ENCODE measurements around the gene CHRNA4. TPM values are rescaled to one million over a fixed set of nuclear protein-coding genes. Genes with fewer than 3 reads are reported as not detected.

CHRNA4 gene
- total RNA-seq, 1 experiment from 2014 or later = not detected

- Histone ChIP-seq H3K36me3 (no peaks in the 10 kb centered on the region), H3K4me3 (no peak overlapping the region), H3K9me3 (no peaks in the 10 kb centered on the region), H3K27me3 (peaks cover 44% of the 10 kb centered on the region)
- DNase-seq = no peak
Measured at GRCh38 chr20:63372971-63373885, 12.1 kb upstream of the CHRNA4 start.

DNA sequence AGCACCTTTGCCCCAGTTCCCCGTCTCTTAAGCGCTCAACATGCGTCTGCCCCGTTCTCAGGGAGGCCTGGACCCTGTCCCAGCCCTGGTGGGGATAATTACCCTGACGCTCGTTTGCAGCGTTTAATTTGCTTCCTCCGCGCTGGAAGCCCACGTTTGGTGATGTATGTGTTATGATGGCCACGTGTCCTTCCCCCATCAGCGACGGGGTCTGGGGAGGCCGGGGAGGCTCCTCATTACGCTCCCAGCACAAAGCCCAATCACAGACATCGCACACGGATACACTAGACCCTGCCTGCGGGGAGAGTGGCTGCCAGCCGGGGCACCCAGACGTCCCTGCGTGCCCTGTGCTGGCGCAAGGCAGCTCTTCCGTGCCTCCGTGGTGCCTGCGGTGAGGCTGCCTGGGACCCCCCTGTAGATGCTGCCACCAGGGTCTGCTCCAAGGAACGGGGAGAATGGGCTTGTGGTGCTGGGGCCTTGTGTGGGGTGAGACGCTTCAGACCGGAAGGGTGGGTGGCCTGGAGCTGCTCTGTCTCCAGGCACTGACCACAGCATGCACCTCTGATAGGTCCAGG is 10.2 kb upstream of the CHRNA4 start:
- peaks cover 38% of the 10 kb centered on the region for H3K27me3 ChIP-seq
- H3K4me3 ChIP-seq = no peak overlapping the region
- no peaks in the 10 kb centered on the region for H3K9me3 ChIP-seq
- DNase-seq = no peak
- no peaks in the 10 kb centered on the region for H3K36me3 ChIP-seq

DNA sequence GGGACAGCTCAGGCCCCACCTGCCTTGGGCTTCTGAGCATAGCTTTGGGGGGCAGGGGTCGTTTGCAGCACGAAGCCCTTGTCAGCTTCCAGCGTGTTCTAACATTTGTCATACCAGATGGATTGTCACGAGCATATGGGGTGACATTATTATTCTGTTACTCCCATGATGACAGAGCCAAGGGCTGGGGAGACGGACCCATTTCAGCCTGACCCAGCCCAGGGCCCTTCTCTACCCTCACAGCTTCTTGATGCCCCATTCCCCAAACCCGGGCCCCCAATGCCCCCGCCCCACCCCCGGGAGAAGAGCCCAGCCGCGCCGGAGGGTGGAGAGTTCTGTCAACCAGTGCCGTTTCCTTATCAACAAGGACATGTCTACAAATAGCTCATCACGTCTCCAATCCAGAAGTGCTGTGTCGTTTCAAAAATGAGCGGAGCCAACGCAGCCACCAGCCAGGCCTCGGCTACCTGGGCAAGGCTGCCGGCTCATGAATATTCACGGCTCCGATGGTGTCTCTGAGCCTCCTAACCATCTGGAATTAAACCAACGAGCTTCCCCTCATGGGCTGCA is 9.6 kb upstream of the CHRNA4 start:
- Histone ChIP-seq H3K36me3 (no peaks in the 10 kb centered on the region), H3K9me3 (no peaks in the 10 kb centered on the region), H3K27me3 (peaks cover 34% of the 10 kb centered on the region), H3K4me3 (no peak overlapping the region)
- DNase-seq = no peak

DNA sequence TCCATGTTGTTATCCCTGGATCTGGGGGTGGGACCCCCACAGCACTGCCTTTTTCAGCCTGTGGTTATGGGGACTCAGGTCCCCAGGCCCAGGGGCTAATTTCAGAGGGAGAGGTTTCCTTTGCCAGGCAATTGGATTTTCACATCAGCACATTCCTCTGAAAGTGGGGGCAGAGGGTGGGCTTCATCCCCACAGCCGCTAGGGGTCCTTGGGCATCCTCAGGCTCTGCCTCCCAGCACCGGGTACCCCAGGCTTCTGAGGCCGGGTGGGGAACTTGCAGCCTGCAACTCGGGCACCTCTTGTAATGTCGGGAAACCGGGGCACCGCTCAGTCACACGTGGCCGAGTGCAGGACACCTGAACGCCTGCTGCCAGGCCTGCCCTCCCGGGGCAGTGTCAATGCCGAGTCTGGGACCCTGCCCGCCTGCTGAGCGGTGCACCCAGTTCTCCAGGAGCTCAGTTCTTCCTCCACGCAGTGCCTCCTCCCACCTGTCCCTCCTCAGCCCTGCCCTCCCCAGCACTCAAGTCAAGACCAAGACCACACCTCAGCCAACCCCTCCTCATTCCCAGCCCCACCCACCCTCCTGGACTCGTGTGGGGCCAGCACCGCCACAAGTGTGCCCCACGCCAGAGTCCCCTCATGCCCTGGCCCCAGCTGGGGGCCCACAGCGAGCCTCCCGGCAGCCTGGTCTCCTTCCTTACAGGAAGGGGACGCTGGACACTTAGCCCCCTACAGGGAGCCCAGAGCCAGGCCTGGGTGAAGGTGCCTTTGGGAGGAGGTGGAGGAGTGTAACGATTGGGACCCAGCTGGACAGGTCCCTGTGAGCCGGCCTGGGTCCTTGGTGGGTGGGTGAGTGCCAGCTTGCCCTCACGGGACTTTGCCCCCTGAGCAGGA is 8.8 kb upstream of the CHRNA4 start:
- H3K36me3 ChIP-seq = no peaks in the 10 kb centered on the region
- no peak overlapping the region for H3K4me3 ChIP-seq
- DNase-seq = no peak
- H3K27me3 ChIP-seq = peaks cover 34% of the 10 kb centered on the region
- H3K9me3 ChIP-seq = no peaks in the 10 kb centered on the region

GRCh38 chr20:63369024-63369530 is 7.9 kb upstream of the CHRNA4 start:
- no peaks in the 10 kb centered on the region for H3K36me3 ChIP-seq
- DNase-seq = no peak
- no peaks in the 10 kb centered on the region for H3K9me3 ChIP-seq
- peaks cover 25% of the 10 kb centered on the region for H3K27me3 ChIP-seq
- no peak overlapping the region for H3K4me3 ChIP-seq

- H3K27me3 ChIP-seq = peaks cover 17% of the 10 kb centered on the region
- no peak overlapping the region for H3K4me3 ChIP-seq
- no peaks in the 10 kb centered on the region for H3K36me3 ChIP-seq
- H3K9me3 ChIP-seq = no peaks in the 10 kb centered on the region
- DNase-seq = no peak
Measured at GRCh38 chr20:63368151-63368550, 7.0 kb upstream of the CHRNA4 start.

DNA sequence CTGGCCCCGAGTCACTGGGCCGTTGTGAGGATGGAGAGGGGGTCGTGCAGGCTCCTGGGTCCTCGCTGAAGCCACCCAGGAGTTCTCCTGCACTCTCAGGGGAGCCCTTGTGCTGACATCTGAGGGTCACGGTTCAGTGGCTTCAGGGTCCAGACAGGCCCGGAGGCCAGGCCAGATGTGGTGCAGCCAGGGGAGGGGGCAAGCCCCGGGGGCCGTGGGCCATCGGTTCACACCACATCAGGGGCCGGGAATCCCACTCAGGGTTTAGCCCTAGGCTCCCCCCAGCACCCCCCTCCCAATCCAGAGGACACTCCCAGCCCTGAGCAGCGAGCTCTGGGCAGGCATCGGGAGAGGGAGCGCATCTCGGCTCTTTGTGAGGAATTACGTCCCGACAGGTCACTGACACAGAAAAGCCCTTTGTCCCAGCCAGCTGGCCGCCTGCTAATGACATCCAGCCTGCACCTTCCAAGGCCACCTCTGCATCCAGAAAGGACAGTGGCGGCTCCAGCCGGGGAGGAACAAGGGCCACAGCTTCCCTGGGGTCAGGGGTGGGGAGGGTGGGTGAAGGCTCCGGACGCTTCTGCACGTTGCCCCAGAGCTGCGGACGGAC is 6.4 kb upstream of the CHRNA4 start:
- H3K27me3 ChIP-seq = peaks cover 11% of the 10 kb centered on the region
- H3K4me3 ChIP-seq = no peak overlapping the region
- no peak for DNase-seq
- no peaks in the 10 kb centered on the region for H3K36me3 ChIP-seq
- H3K9me3 ChIP-seq = no peaks in the 10 kb centered on the region

DNA sequence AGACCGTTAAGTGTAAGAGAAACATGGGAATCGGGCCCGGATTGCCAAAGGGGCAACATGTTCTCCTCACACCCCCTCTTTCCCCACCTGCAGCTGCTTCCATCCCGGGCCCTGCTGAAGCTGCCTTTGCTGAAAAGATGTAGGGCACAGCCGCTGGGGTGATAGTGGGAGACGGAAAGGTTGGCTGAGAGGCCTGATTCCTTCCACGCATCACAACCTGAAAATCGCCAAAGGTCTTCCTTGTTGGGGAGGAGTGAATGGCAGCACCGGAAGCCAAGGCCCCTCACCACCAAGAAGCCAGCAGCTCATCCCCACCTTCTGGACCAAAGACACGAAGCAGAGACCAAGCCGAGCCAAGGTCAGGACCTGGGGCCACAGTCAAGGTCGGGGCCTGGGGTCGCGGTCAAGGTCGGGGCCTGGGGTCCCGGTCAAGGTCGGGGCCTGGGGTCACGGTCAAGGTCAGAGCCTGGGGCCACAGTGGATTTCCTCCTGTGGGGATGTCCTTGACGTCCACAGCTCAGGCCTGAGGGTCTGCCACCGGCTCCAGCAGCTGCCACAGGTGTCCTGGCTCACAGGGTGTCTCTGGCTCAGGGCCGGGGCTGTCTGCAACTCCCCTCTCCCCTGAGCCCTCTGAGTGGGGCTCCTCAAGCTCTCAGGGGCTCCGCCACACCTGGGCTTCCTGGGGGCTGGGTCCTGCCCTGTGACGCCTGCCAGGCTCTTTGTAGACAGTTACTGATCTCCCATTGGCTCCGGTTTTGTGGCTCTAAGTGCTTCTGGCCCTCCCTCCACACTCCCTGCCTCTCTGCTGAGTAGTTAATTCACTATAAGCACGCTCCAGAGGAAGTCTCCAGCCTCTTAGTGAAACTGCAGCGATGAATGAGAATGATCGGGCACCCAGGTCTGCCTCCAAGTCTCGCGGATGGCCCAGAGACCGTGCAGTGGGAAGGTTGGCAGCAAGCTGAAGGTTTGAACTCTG is 5.5 kb upstream of the CHRNA4 start:
- H3K36me3 ChIP-seq = no peaks in the 10 kb centered on the region
- no peak for DNase-seq
- H3K9me3 ChIP-seq = no peaks in the 10 kb centered on the region
- peaks cover 8% of the 10 kb centered on the region for H3K27me3 ChIP-seq
- H3K4me3 ChIP-seq = no peak overlapping the region

DNA sequence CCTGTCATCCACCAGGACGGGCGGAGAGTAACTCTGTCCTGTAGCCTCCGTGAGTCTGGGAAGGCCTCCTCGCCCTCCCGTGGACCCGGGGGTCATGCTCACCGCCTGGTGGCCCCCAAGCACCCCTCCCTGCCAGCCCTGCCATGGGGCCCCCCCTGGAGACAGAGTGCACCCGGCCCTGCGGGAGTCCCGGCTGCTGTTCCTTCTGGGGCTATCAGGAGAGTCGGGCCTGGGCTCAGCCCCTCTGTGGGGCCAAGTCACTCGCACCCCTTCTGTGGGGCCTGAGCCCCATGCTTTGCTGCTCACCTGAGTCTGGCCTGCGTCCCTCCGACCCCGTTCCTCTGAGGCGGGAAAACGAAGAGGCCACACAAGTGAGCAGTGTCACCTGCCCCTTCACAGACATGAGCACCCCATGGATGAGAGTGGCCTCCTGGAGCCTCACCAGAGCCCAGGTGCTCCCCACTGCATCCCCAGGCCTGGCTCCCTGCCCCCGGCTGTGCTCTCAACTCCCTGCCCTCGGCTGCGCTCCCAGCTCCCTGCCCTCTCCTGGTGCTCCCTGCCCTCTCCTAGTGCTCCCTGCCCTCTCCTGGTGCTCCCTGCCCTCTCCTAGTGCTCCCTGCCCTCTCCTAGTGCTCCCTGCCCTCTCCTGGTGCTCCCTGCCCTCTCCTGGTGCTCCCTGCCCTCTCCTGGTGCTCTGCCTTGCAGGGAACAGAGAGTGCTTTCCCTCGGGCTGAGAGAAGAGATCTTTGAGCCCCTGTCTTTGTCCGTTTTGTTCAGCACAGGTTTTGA is 4.6 kb upstream of the CHRNA4 start:
- Histone ChIP-seq H3K27me3 (peaks cover 2% of the 10 kb centered on the region), H3K9me3 (no peaks in the 10 kb centered on the region), H3K4me3 (no peak overlapping the region), H3K36me3 (no peaks in the 10 kb centered on the region)
- DNase-seq = no peak

DNA sequence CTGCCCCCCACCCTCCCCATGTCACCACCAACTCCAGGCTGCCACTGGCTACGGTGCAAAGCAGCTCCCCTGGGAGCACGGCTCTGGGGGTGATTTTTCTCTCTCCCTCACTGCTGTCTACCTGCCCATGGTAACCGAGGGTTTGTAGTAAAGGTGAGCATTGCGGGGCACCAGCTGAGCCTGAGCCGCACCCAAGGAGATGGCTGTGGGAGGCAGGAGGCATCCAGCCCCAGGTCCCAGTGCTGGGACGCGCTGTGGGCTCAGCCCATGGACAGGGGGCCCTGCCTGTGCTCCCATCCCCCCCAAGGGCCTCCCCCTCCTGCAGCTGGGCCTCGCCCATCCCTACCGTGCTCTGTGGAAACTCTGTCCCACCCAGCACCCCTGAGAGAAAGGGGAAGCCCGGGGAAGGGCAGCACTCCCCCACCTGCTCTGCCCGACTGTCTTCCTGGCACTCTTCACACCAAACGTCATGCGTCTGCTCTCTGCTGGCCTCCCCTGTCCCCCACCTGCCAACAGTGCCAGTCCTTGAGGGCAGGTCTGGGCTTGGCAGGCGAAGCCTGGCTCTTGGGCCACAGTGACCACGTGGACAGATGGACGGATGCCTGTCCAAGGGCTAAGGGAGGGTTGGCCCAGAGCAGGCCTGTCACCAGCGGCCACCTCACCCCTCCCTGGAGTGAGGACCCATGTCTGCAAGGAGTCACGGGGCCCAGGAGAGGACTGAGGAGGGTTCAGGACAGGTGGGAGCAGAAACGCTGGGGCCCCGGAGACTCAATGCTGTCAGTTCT is 3.8 kb upstream of the CHRNA4 start:
- H3K27me3 ChIP-seq = peaks cover 6% of the 10 kb centered on the region
- no peak for DNase-seq
- H3K9me3 ChIP-seq = no peaks in the 10 kb centered on the region
- no peak overlapping the region for H3K4me3 ChIP-seq
- H3K36me3 ChIP-seq = no peaks in the 10 kb centered on the region

DNA sequence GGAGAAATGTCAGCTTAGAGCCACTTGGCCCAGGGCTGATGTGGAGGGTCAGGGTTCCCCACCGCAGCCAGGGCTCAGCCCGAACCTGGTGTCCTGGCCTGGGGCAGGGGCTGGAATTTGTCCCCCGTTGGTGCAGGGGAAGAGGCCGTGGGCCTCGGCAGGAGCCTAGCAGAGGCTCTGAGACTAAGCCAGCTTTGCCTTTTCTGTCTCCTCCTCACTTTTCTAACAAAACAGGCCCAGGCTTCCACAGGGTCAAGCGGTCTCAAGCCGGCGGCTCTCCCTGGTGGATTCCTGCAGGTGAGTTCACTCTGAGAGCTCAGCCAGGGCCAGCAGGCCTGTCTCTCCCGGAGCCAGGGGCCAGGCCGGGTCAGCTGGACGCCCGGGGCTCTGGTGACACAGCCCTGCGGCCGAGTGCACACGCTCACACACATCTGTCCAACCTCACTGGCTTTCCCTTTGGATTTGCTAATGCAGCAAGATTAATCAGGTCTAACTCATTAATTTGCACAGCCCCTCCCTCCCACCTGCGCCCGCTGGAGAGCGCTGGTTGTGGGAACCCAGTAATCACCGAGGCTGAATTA is 2.9 kb upstream of the CHRNA4 start:
- H3K27me3 ChIP-seq = peaks cover 6% of the 10 kb centered on the region
- no peak for DNase-seq

DNA sequence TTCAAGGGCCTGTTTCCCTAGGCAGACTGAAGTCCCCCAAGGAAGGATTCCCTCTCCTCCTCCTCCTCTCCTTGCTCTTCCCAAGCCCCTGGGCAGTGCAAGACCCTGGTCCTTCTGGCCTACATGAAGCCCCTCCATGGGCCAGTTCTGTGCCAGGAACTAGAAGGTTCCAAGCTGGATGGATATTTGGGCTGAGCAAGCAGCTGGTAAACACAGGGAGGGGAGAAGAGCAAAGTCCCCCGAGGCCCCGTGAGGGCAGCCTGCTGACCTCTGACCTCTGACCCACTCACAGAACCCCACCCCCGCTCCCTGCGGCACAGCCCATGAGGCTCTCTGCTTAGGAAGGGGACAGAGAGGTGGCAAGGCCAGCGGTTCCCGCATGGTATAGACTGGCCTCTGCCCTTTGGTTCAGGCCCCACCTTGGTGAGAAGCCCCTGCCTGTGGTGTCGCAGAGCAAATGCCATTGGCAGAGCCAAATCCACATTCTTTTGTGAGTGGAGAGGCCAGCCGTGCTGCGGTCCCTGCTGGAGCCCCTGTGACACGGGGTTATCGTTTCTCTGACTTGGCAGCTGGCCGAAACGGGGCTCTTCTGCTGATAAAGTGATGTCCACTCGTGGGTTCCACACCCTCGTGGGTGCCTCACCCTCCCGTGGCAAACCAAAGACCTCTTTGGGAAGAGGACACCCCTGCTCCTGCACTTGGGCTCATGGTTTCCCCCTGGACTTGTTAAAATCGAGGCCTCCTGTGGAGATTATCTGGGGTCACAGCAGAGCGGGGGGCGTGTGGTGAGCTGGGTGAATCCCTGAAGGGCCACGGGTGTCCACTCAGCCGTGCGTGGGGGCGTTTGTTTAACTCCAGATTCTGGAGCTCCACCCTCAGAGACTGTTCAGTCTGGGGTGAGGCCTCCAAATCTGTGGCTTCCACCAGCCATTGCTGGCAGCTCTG is 2.1 kb upstream of the CHRNA4 start:
- H3K27me3 ChIP-seq = peaks cover 6% of the 10 kb centered on the region
- H3K4me3 ChIP-seq = no peak overlapping the region
- DNase-seq = no peak
- H3K9me3 ChIP-seq = no peaks in the 10 kb centered on the region
- H3K36me3 ChIP-seq = no peaks in the 10 kb centered on the region

More for the DNA sequence above, 2.9 kb upstream of the CHRNA4 start:
- Histone ChIP-seq H3K9me3 (no peaks in the 10 kb centered on the region), H3K36me3 (no peaks in the 10 kb centered on the region), H3K4me3 (no peak overlapping the region)
